Skeletal muscle tissue (tissue), 4 donors: ENCODE data around the gene GLYATL3. TPM values are rescaled to one million over a fixed set of nuclear protein-coding genes. Genes with fewer than 3 reads are reported as not detected.

Experiments used
- H3K27ac ChIP-seq: one replicate; pipeline ENCODE4 v1.7.0; 2013; ENCODE audit warnings: mild to moderate bottlenecking, low read depth, low read length, inconsistent platforms
- H3K27me3 ChIP-seq, 3 donors: one replicate each; pipeline ENCODE4 v1.7.0; 2013; ENCODE audit warnings: low read length in 3 of 3; ENCODE audit not compliant: control insufficient read depth in 3 of 3, insufficient read depth in 3 of 3
- H3K36me3 ChIP-seq, 3 donors: one replicate each; pipeline ENCODE4 v1.7.0; 2013; ENCODE audit warnings: low read length in 3 of 3; ENCODE audit not compliant: control insufficient read depth in 3 of 3, insufficient read depth in 3 of 3
- H3K4me1 ChIP-seq, 3 donors: one replicate each; pipeline ENCODE4 v1.7.0; 2013; ENCODE audit warnings: low read length in 3 of 3, mild to moderate bottlenecking in 3 of 3; ENCODE audit not compliant: control insufficient read depth in 3 of 3, insufficient read depth in 3 of 3
- H3K4me3 ChIP-seq, 3 donors: one replicate each; pipeline ENCODE4 v1.7.0; 2013; ENCODE audit warnings: low read length in 3 of 3
- H3K9ac ChIP-seq, 3 donors: one replicate each; pipeline ENCODE4 v1.7.0; 2013; ENCODE audit warnings: low read length in 3 of 3, mild to moderate bottlenecking in 3 of 3, moderate library complexity in 2 of 3, low read depth in 1 of 3
- H3K9me3 ChIP-seq, 3 donors: one replicate each; pipeline ENCODE4 v1.7.0; 2013; ENCODE audit warnings: low read length in 3 of 3; ENCODE audit not compliant: control insufficient read depth in 3 of 3
- total RNA-seq: library from RNA; depleted of rRNA; stranded (reverse); fragments of >200 nt; gene quantifications from one replicate; pipeline ENCODE4 v1.2.3, GENCODE V29; 2014
- donor health status: Osteomylitis.

GLYATL3 gene
- total RNA-seq, 1 donor from 2014 or later: not detected

DNA sequence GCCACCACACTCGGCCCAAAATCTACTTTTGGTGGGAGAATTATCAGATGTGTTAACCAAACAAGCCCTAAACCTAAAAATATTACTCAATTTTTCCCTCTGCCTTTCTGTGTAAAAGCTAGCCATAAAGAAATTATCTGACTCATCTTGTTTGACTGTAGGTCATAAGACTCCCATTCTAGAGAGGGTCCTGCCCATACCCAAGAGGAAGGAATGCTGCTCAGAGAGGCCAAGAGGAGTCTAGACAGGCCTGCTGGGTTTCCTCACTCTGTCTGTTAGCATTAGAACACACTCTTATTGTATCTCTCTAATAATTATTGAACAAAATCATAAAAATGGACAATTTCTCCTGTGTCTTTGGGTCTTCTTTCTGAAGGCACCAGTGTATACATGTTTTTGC is 76.9 kb downstream of the GLYATL3 start:
- Histone ChIP-seq H3K4me1 (no peaks in the 10 kb centered on the region), H3K27me3 (peaks cover 0 to 2% (median 0%) of the 10 kb centered on the region in 3 donors), H3K36me3 (no peaks in the 10 kb centered on the region), H3K4me3 (no peak overlapping the region), H3K9ac (no peak overlapping the region), H3K27ac (no peak overlapping the region), H3K9me3 (no peaks in the 10 kb centered on the region)

Other genes with a start within 250 kb of the GLYATL3 start
- 17.2 TPM for gene MMUT, start 36.7 kb upstream of the GLYATL3 start, total RNA-seq
- 1.6 TPM for gene CENPQ, start 36.6 kb upstream of the GLYATL3 start, total RNA-seq
- 2.1 TPM for gene C6orf141, start 50.7 kb downstream of the GLYATL3 start, total RNA-seq
- gene RHAG, start 136.9 kb downstream of the GLYATL3 start, total RNA-seq: 1.6 TPM
- not detected for gene CRISP2, start 213.6 kb downstream of the GLYATL3 start, total RNA-seq
- not detected for gene CRISP3, start 244.5 kb downstream of the GLYATL3 start, total RNA-seq